Smooth muscle cell of the brain vasculature (primary cell): Measurements from ENCODE around the gene GPR39.

Experiments used
- DNase-seq: peaks from one replicate; pipeline ENCODE4 v3.0.0-alpha.2; 2012; ENCODE audit warnings: low read depth, low spot score

Gene GPR39

DNA sequence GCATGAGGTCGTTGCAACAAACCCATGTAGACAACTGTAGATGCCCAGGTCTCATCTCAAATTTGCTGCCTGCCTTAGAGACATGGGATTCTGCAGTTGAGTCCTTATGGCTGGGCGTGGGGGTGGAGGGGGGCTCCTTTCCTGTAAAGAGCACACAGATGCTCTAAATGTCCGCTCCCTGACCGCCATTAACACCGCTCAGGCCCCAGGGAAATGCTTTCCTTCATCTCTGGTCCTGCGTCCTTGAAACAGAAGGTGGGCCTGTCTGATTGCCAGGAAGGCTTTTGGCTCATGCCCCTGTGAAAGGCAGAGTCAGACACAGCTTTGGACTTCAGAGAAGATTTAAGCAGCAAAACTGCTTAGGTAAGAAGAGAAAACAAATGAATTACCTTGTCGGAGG is 25.7 kb downstream of the GPR39 start:
- no peak for DNase-seq

GRCh38 chr2:132443106-132443505 is 26.5 kb downstream of the GPR39 start:
- no peak for DNase-seq

DNA sequence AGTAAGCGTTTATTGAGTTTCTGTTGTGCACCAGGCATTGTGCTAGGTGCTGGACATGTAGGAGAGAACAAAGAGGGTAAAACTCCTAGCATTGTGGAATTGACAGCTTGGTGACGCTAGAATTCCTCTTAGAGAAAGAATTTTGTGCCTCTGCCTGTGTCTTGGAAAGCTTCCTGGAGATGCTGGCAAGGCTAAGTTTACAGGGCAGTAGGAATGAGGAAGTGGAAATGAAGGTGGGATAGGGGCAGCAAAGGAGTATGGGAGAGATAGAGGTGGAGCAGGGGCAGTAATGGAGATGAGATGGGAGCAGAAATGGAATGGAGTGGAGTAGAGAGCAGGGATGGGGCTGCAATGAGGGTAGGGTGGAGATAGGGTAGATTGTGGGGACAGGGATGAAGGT is 29.8 kb downstream of the GPR39 start:
- DNase-seq: no peak

DNA sequence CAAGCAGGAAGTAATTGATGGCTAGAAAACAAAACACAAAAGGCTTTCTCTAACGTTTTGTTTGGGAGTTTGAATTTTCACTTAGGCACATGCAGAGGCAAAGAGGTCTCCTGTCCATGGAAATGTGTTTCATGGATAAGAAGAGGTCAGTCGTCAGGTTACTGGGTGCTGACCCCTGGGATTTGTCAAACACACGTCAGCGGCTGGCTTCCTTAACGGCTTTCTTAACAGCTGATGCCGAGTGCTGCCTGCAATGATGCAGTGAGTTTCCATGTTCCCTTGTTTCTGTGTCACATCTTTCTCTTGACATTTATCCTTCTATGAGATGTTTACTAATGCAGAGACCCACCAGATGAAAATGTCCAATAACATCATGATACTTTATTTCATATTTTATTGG is 31.7 kb downstream of the GPR39 start:
- DNase-seq: no peak

DNA sequence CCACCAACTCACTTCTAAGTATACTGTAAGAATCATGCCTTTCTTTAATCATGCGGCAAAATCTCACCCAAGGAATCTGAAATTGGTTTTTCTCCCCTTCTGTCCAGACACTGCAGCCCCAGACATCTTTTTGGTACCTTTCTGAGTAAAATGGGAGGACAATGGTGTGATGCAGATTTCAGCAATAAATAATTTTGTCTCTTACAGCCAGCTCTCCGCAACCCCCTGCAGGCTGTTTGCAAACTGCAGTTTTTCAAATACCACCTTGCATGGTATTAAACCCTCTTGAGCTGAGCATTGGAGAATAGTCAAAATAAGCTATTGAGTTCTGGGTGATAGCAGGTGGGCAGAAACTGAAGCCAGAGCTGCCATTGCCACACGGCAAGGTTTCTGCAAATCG is 32.2 kb downstream of the GPR39 start:
- DNase-seq: no peak

DNA sequence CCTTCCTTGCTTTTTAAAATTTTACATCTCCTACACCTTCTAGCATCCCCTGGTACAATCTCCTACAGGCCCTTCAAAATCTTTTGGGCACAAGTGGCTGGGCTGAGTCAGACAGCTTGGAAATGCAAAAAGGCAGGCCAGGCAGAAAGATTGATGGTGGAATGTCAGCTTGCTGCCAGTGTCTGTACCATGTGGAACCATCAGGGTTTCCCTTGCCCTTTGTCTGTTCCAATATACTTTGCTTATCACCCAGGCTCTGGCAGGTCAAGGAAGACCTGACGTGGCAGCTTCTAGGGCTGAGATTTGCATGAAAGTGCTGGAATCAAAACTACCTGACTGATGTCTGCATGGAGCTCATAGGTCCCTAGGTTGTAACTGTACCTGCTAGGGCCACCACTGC is 33.3 kb downstream of the GPR39 start:
- no peak for DNase-seq

GRCh38 chr2:132460781-132461180 is 44.2 kb downstream of the GPR39 start:
- no peak for DNase-seq

DNA sequence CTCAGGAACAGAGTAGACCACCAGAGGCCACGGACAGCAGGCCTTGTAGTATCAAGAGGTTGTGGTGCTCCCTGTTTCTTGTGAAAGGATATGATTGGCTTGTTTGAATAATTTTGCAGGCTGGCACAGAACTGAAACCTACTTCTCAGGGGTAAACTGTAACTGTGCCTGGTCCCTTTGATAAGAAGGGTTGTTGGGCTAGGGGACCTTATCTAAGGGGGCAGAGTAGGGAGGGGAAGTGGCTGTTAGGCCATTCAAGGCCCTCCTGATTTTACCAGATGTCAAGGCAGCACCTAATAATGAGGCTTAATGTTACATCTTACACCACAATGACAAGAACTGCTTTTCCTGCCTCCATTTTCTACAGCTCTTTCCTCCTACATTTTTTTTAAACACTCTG is 45.6 kb downstream of the GPR39 start:
- no peak for DNase-seq

DNA sequence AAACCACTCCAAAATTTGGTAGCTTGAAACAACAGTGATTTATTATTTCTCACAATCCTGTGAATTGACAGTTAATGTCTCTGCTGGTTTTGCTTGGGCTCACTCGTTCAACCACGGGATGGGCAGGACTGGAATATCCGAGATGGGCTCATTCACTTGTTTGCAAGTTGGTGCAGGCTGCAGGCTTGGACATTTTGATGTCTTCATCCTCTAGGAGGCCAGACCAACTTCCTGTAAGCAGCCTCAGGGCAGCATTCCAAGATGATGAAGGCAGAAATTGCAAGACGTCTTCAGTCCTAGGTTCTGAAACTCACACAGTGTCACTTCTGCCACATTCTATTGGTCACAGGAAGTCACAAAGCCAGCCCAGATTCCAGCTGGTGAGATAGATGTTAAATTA is 47.1 kb downstream of the GPR39 start:
- no peak for DNase-seq

GRCh38 chr2:132465917-132466316 is 49.3 kb downstream of the GPR39 start:
- no peak for DNase-seq

- no peak for DNase-seq
Measured at GRCh38 chr2:132466428-132467028, 49.9 kb downstream of the GPR39 start.

GRCh38 chr2:132468821-132469675 is 52.4 kb downstream of the GPR39 start:
- no peak for DNase-seq

DNA sequence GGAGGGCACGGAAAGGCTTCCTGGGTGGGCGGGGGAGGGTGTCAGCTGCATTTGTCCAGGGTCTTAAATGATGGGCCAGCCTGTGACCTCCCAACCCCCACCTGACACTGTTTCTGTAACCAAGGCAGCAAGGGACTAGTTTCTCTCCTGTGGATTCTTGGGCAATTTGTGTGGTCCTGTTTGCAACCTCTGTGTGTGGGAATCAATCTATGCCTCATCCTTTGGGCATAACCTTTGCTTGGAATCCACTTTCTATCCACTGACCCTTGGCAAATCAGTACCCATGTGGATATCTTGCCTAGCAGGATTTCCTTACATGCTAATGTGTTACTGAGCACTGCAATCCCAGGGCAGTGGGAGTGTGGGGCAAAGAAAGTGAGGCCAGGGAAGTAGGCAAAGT is 54.1 kb downstream of the GPR39 start:
- DNase-seq: no peak

- DNase-seq: no peak
Measured at GRCh38 chr2:132473174-132473883, 56.7 kb downstream of the GPR39 start.

GRCh38 chr2:132475615-132476014 is 59.0 kb downstream of the GPR39 start:
- no peak for DNase-seq

- no peak for DNase-seq
Measured at GRCh38 chr2:132477436-132477835, 60.8 kb downstream of the GPR39 start.

DNA sequence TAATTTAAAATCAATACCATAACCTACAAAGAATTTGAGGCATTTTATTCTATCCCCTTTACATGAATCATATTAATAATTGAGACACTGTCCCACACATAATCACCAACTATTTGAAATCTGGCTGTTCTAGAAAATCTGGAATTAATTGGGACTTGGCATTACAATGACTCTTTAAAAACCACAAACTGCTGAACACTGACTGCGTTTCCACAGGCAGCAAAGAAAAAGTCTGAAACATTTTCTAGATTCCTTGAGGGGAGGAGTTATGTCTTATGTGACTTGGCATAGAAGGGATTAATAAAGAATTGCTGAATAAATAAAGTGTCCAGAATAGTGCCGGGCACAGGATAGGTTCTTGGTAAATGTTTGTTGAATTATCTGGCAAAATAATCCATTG is 61.4 kb downstream of the GPR39 start:
- no peak for DNase-seq

DNA sequence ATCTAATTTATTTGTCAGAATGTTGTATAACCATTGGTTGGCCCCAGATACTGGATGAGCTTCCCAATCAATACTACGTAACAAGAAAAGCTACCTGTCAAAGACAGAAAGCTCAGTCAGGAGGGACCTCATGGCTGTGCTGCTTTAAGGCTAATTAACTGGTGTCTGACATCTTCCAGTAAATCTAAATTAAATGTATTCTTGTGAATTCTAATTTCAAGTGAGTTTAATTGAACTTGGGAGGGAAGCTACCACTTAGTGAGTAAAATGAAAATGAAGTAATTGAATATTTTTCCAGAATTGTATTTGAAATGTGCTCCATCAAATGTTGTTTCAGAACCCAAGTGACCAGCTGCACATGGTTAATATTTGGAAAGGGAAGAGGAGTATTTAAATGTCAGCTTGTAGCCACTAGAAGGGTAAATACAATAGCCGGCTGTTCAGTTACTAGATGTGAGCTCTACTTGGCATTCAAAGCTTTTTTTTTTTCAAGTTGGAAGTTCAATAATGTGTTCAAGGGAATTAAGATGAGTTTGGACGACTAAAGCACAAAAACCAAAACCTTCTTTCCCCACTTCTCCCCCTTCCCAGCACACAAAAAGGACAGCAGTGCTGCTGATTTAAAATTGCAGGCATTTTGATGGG is 62.0 kb downstream of the GPR39 start:
- DNase-seq: no peak

GRCh38 chr2:132479155-132479554 is 62.5 kb downstream of the GPR39 start:
- DNase-seq: no peak

GRCh38 chr2:132482821-132483220 is 66.2 kb downstream of the GPR39 start:
- no peak for DNase-seq

DNA sequence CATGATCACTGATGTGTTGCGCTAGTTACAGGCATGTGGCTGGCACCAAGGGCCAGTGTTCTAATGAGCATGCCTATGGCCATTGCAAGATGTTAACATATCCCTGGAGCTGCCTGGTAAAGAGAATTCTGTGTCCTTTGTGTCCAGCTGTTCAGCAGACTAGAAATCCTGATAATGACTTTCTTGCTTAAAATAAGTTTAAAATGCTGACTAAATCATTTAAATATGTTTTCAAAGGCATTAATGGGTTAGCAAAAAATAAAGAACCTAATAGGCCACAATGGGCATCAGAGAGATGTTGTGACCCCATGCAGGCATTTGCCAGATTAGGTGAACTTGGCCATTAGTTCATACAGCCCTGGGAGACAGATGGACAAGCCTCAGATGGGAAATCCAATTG is 67.5 kb downstream of the GPR39 start:
- no peak for DNase-seq

GRCh38 chr2:132488491-132488890 is 71.9 kb downstream of the GPR39 start:
- DNase-seq: no peak
